Stimulated activated CD8-positive, alpha-beta memory T cell treated with anti-CD3 and anti-CD28 coated beads, Interleukin-7, amount 100 ng/mL, for 48 hours (primary cell): ENCODE results near the gene PPP1R7.

Experiments
- DNase-seq, 2 donors: peaks; one replicate each; pipeline ENCODE4 v3.0.0-alpha.2; 2020; ENCODE audit warnings: low read depth in 1 of 2; ENCODE audit errors: extremely low read depth in 1 of 2

PPP1R7 gene

DNA sequence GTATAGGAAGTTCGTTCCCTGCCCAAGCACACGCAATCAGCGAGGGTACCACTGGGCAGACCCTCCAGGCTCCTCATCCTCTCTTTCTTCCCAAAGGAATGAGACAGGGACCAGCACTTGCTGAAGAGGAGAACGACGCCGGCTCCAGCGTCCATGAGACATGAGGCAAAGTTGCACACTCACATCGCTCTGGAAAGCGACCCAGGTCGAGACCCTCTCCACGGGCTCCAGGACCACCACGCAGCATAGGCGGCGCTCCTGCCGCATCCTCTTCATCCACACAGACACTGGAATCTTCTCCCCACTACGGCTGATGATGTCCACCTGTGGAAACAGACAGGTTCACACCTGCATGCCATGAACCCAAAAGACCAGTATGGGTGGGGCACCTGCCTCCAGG lies 11.8 kb upstream of the PPP1R7 start:
- DNase-seq = no peak

DNA sequence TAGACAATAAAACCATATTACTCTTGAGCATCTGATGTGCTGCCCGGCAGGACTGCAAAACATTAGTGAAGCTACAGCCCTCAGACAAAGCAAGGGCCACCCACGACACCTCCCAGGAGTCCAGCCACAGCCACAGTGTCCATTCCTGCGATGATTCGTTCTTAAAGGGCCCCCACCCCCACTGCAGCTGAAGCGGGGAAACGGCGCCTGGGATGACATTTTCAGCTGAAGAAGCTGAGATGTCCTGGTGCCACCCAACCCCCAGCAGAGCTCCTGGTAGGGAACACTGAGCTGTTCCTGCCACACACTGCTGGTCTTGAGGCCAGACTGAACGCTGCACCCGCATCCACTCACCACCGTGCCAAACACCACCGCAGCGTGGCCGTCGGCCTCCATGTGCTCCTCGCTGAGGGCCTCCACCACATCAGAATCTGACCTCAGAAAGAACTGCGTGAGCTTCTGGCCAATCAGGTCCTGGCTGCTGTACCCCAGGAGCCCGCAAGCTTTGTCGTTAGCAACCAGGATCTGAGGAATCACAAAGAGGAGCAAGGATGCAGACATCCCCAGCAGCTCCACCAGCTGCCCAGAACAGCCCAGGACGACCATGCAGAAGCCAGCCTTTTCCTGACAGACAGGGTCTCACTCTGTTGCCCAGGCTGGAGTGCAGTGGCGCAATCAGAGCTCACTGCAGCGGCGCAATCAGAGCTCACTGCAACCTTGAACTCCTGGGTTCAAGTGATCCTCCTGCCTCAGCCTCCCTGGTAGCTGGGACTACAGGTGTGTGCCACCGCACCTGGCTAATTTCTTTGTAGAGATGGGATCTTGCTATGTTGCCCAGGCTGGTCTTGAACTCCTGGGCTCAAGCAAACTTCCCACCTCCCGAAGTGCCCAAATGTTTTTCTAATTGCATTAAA lies 10.5 kb upstream of the PPP1R7 start:
- DNase-seq = no peak

- no peak for DNase-seq
These were observed 9.8 kb upstream of the PPP1R7 start for GRCh38 chr2:241140445-241140840.

DNA sequence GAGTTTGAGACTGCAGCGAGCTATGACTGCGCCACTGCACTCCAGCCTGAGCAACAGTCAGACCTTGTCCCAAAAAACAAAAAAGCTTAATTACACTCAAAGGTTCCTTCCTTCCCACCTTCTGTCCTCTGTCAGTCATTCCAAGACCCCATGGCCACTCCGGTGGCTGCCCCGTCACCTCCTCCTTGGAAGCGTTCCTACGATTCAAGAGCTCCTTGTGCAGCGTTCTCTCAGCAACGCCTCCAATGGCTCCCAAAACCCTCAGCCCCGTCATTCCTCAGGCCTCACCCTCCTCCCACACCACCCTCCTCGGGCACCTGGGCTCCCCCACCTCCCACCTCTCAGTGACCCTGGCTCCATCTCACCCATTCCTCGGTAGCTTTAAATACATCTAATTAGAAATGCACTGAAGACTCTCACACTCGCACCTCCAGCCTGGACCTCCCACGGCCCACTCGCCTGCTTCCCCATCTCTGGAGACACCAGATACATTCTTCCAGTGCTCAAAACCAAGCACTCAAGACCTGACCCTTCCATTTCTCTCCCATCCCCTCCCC lies 9.0 kb upstream of the PPP1R7 start:
- DNase-seq = no peak

- DNase-seq = no peak
These were observed 8.2 kb upstream of the PPP1R7 start for GRCh38 chr2:241142063-241142462.

- DNase-seq = no peak
These were observed 7.7 kb upstream of the PPP1R7 start for GRCh38 chr2:241142593-241142992.

DNA sequence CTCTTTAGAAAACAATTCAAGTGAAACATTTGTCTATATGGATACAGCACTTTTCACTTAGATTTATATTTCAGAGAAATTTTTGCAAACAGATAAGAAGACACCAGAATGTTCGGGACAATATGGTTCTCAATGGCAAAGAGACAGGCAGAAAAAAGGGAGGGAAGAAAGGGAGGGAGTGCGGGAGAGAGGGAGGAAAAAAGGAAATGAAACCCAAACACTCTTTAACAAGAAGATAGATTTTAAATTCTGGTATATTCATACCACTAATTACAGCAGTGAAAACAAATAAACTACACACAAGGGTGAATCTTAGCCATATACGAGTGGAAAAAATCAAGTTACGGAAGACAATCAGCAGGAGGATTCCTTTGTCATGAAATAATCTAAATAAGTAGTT lies 4.0 kb upstream of the PPP1R7 start:
- DNase-seq = no peak

DNA sequence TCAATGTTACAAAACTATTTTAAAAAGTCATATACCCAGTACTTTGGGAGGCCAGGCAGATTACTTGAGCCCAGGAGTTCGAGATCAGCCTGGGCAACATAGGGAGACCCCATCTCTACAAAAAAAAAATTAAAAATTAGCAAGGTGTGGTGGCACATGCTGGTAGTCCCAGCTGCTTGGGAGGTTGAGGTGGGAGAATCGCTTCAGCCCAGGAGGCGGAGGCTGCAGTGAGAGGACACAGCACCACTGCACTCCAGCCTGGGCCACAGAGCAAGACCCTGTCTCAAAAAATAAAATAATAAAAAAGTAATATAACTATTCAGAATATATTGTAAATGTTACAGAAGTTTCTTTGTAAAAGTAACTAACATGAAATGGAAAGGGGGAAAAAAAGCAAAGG lies 2.9 kb upstream of the PPP1R7 start:
- DNase-seq = no peak

DNA sequence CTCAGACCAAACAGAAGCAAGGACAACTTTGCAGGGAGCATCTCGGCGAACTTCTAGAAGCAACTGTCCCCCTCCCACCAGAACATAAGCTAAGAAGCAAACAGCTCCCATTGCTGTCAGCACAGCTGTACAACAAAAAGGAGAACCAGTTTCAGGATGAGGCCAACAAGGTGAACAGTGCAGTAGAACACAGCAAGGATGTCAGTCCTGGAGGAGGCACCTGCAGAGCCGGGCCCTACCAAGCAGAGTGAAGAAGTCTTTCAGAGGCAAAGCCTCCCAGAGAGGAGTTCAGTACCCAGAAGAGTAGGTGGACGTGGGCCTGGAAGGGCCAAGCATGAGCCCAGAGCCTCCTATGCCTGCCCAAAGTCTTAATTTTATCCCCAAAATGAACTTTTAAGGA lies 2.0 kb upstream of the PPP1R7 start:
- DNase-seq = no peak

DNA sequence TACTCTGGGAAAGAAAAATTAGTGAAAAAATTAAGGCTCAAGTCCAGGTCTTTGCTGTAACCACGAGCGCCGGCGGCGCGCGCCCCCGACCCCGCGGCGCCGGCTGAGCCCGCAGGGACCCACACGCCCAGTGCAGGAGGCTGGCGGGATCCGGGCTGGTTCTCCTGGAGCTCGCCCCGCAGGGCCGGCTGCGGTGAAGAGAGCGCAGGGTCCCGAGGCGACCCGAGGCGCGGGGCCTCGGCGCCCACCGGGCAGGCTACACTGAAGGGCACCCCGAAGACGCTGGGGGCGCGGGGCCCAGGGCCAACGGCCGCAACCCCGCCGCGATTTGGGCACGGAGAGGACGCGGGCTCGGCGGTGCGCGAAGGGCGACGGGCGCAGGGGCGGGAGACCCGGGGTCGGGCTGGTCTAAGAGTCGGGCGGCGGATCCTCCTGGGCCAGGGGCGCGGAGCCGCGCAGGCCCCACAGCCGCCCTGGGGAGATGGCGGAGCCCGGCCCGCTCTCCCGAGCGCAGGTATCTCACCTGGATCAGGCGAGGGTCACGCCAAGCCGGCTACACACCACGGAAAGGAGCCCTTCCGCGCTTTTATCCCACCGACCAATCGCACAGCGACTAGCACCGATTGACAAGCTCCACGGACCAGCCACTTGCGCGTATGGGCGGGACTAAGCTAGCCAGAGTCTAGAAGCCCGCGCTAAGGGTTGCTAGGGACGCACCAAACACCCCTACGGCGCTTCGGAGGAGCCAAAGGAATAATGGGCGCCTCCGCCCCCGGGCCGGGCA lies 1.2 kb upstream of the PPP1R7 start, which contains the start of gene PASK:
PASK (minus strand) TSS at position 582 of the 784 bp plus-strand sequence. CDS start 6,440 bp downstream, outside the sequence.
- peak; percentile 84 to 98 for DNase-seq

DNA sequence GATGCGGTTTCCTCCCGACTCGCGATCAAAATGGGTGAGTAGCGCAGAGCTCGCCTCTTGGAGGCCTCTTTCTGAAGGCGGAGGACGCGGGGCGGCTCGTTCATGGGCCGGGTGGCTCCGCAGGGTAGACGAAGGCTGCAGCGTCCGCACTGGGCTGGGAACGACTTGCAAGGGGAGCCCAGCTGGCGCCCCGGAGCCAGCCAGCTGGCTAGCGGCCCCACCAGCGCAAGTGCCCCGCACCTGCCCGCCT lies 667 bp upstream of the PPP1R7 start:
- DNase-seq = no peak

DNA sequence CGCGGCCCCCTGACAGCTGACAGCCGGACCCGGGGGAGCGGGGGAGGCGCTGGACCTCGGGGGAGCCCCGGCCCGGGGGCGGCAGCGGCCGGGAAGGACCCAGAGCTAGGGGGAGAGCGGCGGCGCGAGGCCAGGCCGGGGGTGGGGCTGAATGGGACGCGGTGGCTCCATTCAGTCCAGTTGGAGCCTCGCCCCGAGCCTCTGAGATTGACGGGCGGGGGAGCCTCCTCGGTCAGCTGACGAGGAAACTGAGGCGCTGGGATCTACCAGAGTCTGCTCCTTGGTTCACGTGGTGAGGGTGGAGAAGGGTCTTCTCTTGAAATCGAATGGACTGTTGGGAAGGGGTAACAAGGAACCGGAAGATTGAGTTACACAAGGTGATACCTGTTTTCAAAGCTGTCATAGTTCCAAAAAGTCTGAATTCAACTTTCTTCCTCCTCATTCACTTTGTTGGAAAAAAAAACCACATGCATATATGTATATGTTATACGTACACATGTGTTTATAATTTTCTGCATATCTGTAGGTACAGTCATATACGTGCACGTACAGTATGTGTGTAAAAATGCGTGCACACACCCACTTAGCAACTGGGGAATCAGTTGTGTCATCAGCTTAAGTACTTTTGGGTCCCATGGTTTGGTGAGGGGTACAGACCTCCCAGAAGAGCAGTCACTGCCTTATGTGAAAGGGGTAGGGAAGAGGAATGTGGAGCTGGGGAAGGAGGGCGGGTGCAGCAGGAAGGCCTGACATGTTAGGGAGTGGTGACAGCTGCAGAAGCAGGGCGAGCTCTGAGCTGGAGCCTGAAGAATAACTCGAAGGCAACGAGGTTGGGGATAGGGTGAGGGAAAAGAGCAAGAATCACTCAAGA lies 628 bp downstream of the PPP1R7 start:
- no peak for DNase-seq

DNA sequence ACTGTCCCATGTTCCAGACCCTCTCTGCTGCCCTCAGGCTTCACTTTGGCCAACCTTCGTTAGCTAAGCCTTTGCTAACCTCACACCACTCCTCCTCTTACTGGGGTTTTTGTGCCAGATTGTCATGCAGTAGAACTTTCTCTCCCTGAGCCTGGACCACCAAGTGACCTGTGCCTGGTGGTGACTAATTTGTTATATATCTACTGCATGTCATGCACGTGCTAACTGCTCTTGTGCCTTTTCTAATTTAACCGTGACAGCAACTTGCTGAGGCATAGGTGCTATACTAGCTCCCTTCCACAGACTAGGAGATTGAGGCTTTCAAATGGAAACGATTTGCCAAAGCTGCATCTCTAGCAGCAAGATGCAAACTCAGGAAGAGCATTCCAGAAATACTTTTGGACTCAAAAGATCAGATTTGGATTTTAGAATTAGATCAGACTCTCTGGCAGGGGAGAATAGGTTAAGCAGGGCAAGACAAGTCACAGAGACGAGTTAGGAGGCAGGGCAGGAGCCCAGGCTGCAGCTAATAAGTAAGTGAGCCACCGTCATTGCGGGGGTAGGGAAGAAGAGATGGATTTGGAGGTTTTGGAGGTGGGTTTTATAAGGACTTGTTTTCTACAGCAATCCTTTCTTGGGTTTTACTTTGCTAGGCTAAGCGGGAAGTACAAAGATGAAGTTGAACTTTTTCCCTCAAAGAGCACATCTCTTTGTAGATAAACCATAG lies 1.8 kb downstream of the PPP1R7 start:
- no peak for DNase-seq

- DNase-seq = no peak
These were observed 3.3 kb downstream of the PPP1R7 start for GRCh38 chr2:241153616-241154015.

GRCh38 chr2:241154915-241155314 lies 4.6 kb downstream of the PPP1R7 start:
- DNase-seq = peak in 1 of 2 donors; percentile 42

DNA sequence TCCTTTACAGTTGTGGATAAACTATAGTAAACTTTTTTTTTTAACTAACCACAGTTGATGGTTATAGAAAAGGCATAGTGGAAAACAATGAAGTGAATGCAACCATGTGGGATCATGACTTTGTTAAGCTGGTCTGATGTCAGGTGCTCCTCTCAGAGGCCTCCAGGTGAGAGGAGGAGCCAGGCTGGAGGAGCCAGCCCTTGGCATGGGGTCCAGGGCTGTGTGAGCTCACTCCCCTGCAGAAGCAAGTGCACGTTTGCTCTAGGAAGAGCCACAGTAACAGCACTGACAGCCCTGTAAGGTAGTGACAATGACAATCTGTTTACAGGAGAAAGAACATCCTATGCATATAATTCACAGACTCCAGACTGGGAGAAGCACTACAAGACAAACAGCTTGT lies 5.7 kb downstream of the PPP1R7 start:
- DNase-seq = no peak

GRCh38 chr2:241156971-241157441 lies 6.7 kb downstream of the PPP1R7 start:
- DNase-seq = no peak

- no peak for DNase-seq
These were observed 7.7 kb downstream of the PPP1R7 start for GRCh38 chr2:241157841-241158545.

GRCh38 chr2:241158546-241158900 lies 8.3 kb downstream of the PPP1R7 start:
- no peak for DNase-seq

DNA sequence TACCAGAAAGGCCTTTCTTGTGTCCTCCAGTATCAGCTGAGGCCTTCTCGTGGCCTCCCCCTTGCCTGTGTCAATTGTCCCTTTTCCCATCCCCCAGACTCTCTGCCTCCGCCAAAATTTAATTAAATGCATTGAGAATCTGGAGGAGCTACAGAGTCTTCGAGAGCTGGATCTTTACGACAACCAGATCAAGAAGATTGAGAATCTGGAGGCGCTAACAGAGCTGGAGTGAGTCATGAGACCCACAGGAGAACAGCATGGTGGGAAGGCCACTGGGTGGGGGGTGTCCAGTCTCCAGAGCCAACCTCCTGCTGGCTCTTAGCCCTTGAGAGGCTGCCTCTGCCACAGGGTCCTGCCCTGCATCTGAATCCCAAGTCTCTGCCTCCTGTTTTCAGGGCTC lies 8.8 kb downstream of the PPP1R7 start:
- no peak for DNase-seq
